ENCODE measurements around the gene ATRIP. TPM values are rescaled to one million over a fixed set of nuclear protein-coding genes. Genes with fewer than 3 reads are reported as not detected.
"Not testable (repeated sequence)": the region's sequence is repeated elsewhere in the genome, so short reads cannot be mapped to it uniquely, and the experiment has no call there.

Gene ATRIP
- total and polyA plus RNA-seq, 4 experiments from 2014 or later, result 11.3 to 15.4 (median 15.1) TPM

DNA sequence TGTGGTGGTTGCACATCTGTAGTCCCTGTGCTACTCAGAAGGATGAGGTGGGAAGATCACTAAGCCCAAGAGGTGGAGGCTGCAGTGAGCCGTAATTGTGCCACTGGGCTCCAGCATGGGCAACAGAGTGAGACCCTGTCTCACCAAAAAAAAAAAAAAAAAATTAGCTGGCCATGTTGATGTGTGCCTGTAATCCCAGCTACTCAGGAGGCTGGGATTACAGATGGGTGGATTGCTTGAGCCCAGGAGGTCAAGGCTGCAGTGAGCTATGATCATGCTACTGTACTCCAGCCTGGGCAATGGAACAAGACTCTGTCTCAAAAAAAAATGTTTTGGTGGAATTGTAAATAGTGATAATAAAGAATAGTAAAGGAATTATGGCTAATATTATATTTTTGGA lies 9.9 kb downstream of the ATRIP start:
- H3K36me3 ChIP-seq (ENCODE audit: insufficient read depth, low read length), result peaks cover 47% of the 10 kb centered on the region
- no peak overlapping the region for H3K27ac ChIP-seq (ENCODE audit: low read depth, low read length)
- H3K9me3 ChIP-seq (ENCODE audit: control insufficient read depth in 1 of 2, low read length in 2 of 2), result no peaks in the 10 kb centered on the region
- intact Hi-C loops (cut with micrococcal nuclease), result no loop called here
- no peaks in the 10 kb centered on the region for H3K27me3 ChIP-seq (ENCODE audit: insufficient read depth, low read length)
- POLR2A ChIA-PET (ENCODE audit: partially characterized antibody), result interaction anchor here (1.0 to 3.0 kb wide), 5 partner anchors 10 to 16 kb away, joined by 3 to 14 read pairs (median 4); partner anchors contain the start of genes ATRIP, CCDC51 and TMA7
- Mint-ChIP-seq H3K4me1 (peaks cover 0 to 10% (median 6%) of the 10 kb centered on the region in 4 donors), H3K9me3 (no peaks in the 10 kb centered on the region), H3K4me3 (no peak overlapping the region), H3K36me3 (peaks cover 26 to 61% of the 10 kb centered on the region in 2 donors), H3K27ac (peak overlapping the region in 1 of 7 donors; percentile 57), H3K27me3 (no peaks in the 10 kb centered on the region)
- no peaks in the 10 kb centered on the region for H3K4me1 ChIP-seq (ENCODE audit: insufficient read depth, low read length)
- no peak for DNase-seq
- H3K4me3 ChIP-seq (ENCODE audit: low read length in 2 of 2), result no peak overlapping the region
- CTCF ChIA-PET (ENCODE audit: partially characterized antibody), result interaction anchor here (1.2 to 5.9 kb wide), 3 partner anchors 21 to 94 kb away, joined by 4 to 36 read pairs (median 31); no protein-coding TSS in a partner anchor

DNA sequence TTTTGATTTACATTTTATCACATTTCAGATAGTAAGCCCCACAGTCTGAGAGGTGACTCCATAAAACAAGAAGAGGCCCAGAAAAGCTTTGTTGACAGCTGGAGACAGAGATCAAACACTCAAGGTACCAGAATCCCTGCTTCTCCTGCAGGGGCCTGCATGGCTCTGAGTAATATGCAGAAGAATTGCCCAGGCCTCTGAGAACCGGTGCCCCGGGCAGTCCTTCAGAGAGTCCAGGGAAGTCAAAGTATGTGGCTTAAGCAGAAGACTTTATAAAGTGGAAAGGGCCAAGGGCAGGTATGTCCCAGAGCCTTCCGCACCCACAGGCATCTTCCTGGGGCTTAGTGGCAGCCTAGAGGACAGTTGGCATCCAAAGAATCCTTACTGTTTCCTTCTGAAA lies 12.8 kb downstream of the ATRIP start:
- no peak overlapping the region for H3K4me3 ChIP-seq (ENCODE audit: low read length in 2 of 2)
- H3K4me1 ChIP-seq (ENCODE audit: insufficient read depth, low read length), result no peaks in the 10 kb centered on the region
- intact Hi-C loops (cut with micrococcal nuclease), result no loop called here
- DNase-seq, result no peak
- peaks cover 0 to 10% (median 6%) of the 10 kb centered on the region in 4 donors for H3K4me1 Mint-ChIP-seq
- H3K9me3 Mint-ChIP-seq, result no peaks in the 10 kb centered on the region
- no peak overlapping the region for H3K4me3 Mint-ChIP-seq
- ChIA-PET POLR2A (ENCODE audit: partially characterized antibody) (interaction anchor here (1.6 to 3.0 kb wide), 2 partner anchors 13 to 45 kb away, joined by 4 to 14 read pairs; partner anchors contain the start of genes ATRIP and SHISA5), CTCF (ENCODE audit: partially characterized antibody) (interaction anchor here (1.0 to 5.9 kb wide), 2 partner anchors 23 to 48 kb away, joined by 4 to 31 read pairs; no protein-coding TSS in a partner anchor)
- H3K9me3 ChIP-seq (ENCODE audit: control insufficient read depth in 1 of 2, low read length in 2 of 2), result no peaks in the 10 kb centered on the region
- H3K36me3 Mint-ChIP-seq, result peaks cover 15 to 42% of the 10 kb centered on the region in 2 donors
- H3K27ac ChIP-seq (ENCODE audit: low read depth, low read length), result no peak overlapping the region
- no peaks in the 10 kb centered on the region for H3K27me3 ChIP-seq (ENCODE audit: insufficient read depth, low read length)
- no peak overlapping the region for H3K27ac Mint-ChIP-seq
- peaks cover 34% of the 10 kb centered on the region for H3K36me3 ChIP-seq (ENCODE audit: insufficient read depth, low read length)
- H3K27me3 Mint-ChIP-seq, result no peaks in the 10 kb centered on the region

- Histone ChIP-seq H3K27ac (ENCODE audit: low read depth, low read length) (no peak overlapping the region), H3K9me3 (ENCODE audit: control insufficient read depth in 1 of 2, low read length in 2 of 2) (no peaks in the 10 kb centered on the region), H3K27me3 (ENCODE audit: insufficient read depth, low read length) (no peaks in the 10 kb centered on the region), H3K36me3 (ENCODE audit: insufficient read depth, low read length) (peaks cover 31% of the 10 kb centered on the region), H3K4me1 (ENCODE audit: insufficient read depth, low read length) (no peaks in the 10 kb centered on the region), H3K4me3 (ENCODE audit: low read length in 2 of 2) (no peak overlapping the region)
- H3K27ac Mint-ChIP-seq, result peak overlapping the region in 1 of 7 donors; percentile 60
- peaks cover 15 to 37% of the 10 kb centered on the region in 2 donors for H3K36me3 Mint-ChIP-seq
- ChIA-PET CTCF (ENCODE audit: partially characterized antibody) (interaction anchor here (1.0 to 5.9 kb wide), 2 partner anchors 24 to 48 kb away, joined by 4 to 31 read pairs; no protein-coding TSS in a partner anchor), POLR2A (ENCODE audit: partially characterized antibody) (interaction anchor here (0.7 kb wide), 1 partner anchor 19 kb away, joined by 3 read pairs; no protein-coding TSS in a partner anchor)
- H3K4me1 Mint-ChIP-seq, result peaks cover 0 to 10% (median 6%) of the 10 kb centered on the region in 4 donors
- intact Hi-C loops (cut with micrococcal nuclease), result no loop called here
- no peak overlapping the region for H3K4me3 Mint-ChIP-seq
- no peaks in the 10 kb centered on the region for H3K27me3 Mint-ChIP-seq
- no peak for DNase-seq
- H3K9me3 Mint-ChIP-seq, result no peaks in the 10 kb centered on the region
These were observed 13.4 kb downstream of the ATRIP start for GRCh38 chr3:48459773-48460516.

- Mint-ChIP-seq H3K4me3 (no peak overlapping the region), H3K27me3 (no peaks in the 10 kb centered on the region), H3K4me1 (peaks cover 3 to 16% (median 8%) of the 10 kb centered on the region in 4 donors), H3K9me3 (no peaks in the 10 kb centered on the region), H3K36me3 (peaks cover 15 to 34% of the 10 kb centered on the region in 2 donors), H3K27ac (peak overlapping the region in 3 of 7 donors; percentile 49 to 82 (median 68))
- intact Hi-C loops (cut with micrococcal nuclease), result no loop called here
- Histone ChIP-seq H3K27ac (ENCODE audit: low read depth, low read length) (no peak overlapping the region), H3K9me3 (ENCODE audit: control insufficient read depth in 1 of 2, low read length in 2 of 2) (no peaks in the 10 kb centered on the region), H3K36me3 (ENCODE audit: insufficient read depth, low read length) (peaks cover 27% of the 10 kb centered on the region), H3K27me3 (ENCODE audit: insufficient read depth, low read length) (no peaks in the 10 kb centered on the region), H3K4me1 (ENCODE audit: insufficient read depth, low read length) (peaks cover 5% of the 10 kb centered on the region), H3K4me3 (ENCODE audit: low read length in 2 of 2) (no peak overlapping the region)
- DNase-seq, result no peak
- CTCF ChIA-PET (ENCODE audit: partially characterized antibody), result interaction anchor here (1.8 to 5.9 kb wide), 2 partner anchors 47 to 60 kb away, joined by 5 to 31 read pairs; no protein-coding TSS in a partner anchor
- POLR2A ChIA-PET (ENCODE audit: partially characterized antibody), result no interaction called here
These were observed 14.0 kb downstream of the ATRIP start for GRCh38 chr3:48460517-48460902.

DNA sequence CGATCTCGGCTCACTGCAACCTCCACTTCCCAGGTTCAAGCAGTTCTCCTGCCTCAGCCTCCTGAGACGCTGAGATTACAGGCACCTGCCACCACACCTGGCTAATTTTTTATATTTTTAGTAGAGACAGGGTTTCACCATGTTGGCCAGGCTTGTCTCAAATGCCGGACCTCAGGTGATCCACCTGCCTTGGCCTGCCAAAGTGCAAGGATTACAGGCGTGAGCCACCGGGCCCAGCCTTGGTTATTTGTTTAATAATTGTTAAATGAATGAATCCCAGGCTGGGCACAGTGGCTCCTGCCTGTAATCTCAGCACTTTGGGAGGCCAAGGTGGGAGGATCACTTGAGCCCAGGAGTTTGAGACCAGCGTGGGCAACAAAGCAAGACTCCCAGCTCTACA lies 15.2 kb downstream of the ATRIP start:
- H3K4me3 Mint-ChIP-seq; H3K27ac Mint-ChIP-seq; H3K27me3 Mint-ChIP-seq; intact Hi-C loops (cut with micrococcal nuclease); H3K27me3 ChIP-seq (ENCODE audit: insufficient read depth, low read length); DNase-seq; H3K4me3 ChIP-seq (ENCODE audit: low read length in 2 of 2); H3K27ac ChIP-seq (ENCODE audit: low read depth, low read length); H3K9me3 Mint-ChIP-seq; H3K9me3 ChIP-seq (ENCODE audit: control insufficient read depth in 1 of 2, low read length in 2 of 2): not testable (repeated sequence)
- Mint-ChIP-seq H3K36me3 (peaks cover 15 to 39% of the 10 kb centered on the region in 2 donors), H3K4me1 (peaks cover 10 to 25% (median 15%) of the 10 kb centered on the region in 4 donors)
- Histone ChIP-seq H3K36me3 (ENCODE audit: insufficient read depth, low read length) (peaks cover 19% of the 10 kb centered on the region), H3K4me1 (ENCODE audit: insufficient read depth, low read length) (peaks cover 15% of the 10 kb centered on the region)
- POLR2A ChIA-PET (ENCODE audit: partially characterized antibody), result interaction anchor here (0.6 to 6.4 kb wide), 5 partner anchors 15 to 1893 kb away, joined by 3 to 60 read pairs (median 3); partner anchors contain the start of genes ATRIP, CCDC51 and UQCRC1
- CTCF ChIA-PET (ENCODE audit: partially characterized antibody), result interaction anchor here (1.3 to 3.7 kb wide), 4 partner anchors 8 to 61 kb away, joined by 3 to 18 read pairs (median 6); no protein-coding TSS in a partner anchor

DNA sequence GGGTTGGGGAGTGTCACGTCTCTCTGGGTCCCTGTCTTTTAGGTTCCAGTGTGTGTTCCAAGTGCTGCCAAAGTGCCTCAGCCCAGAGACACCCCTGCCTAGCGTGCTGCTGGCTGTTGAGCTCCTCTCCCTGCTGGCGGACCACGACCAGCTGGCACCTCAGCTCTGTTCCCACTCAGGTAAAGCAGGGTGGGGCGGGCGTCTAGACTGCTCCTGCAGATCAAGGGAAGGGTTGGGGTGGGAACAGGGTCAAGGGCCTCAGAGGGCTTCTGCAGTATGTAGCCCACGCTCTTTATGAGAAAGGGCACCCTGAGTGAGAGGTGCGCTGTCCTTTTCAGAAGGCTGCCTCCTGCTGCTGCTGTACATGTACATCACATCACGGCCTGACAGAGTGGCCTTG lies 17.2 kb downstream of the ATRIP start:
- DNase-seq, result no peak
- Histone ChIP-seq H3K27me3 (ENCODE audit: insufficient read depth, low read length) (no peaks in the 10 kb centered on the region), H3K27ac (ENCODE audit: low read depth, low read length) (no peak overlapping the region), H3K36me3 (ENCODE audit: insufficient read depth, low read length) (peaks cover 30% of the 10 kb centered on the region), H3K9me3 (ENCODE audit: control insufficient read depth in 1 of 2, low read length in 2 of 2) (no peaks in the 10 kb centered on the region), H3K4me1 (ENCODE audit: insufficient read depth, low read length) (peaks cover 35% of the 10 kb centered on the region), H3K4me3 (ENCODE audit: low read length in 2 of 2) (no peak overlapping the region)
- Mint-ChIP-seq H3K9me3 (no peaks in the 10 kb centered on the region), H3K27ac (peak overlapping the region in 3 of 7 donors; percentile 36 to 92 (median 60)), H3K36me3 (peaks cover 27 to 43% of the 10 kb centered on the region in 2 donors), H3K4me3 (no peak overlapping the region), H3K4me1 (peaks cover 21 to 45% (median 34%) of the 10 kb centered on the region in 4 donors), H3K27me3 (no peaks in the 10 kb centered on the region)
- CTCF ChIA-PET (ENCODE audit: partially characterized antibody), result interaction anchor here (1.2 to 3.7 kb wide), 5 partner anchors 28 to 85 kb away, joined by 3 to 18 read pairs (median 4); no protein-coding TSS in a partner anchor
- intact Hi-C loops (cut with micrococcal nuclease), result no loop called here
- POLR2A ChIA-PET (ENCODE audit: partially characterized antibody), result interaction anchor here (1.0 to 6.4 kb wide), 6 partner anchors 10 to 43 kb away, joined by 3 to 60 read pairs (median 8); partner anchors contain the start of genes ATRIP, CCDC51 and TMA7

Measured in CD4-positive, alpha-beta memory T cell (primary cell).